Mammary epithelial cell (primary cell): ENCODE measurements around the gene VWA1.
"Not testable (repeated sequence)": the region's sequence is repeated elsewhere in the genome, so short reads cannot be mapped to it uniquely, and the experiment has no call there.

ENCODE experiments used
- CTCF ChIP-seq, 2 donors: IDR thresholded peaks in 1 of 2; conservative IDR thresholded peaks in 1 of 2; 2 replicates each; pipeline ENCODE4 v1.5.1; 2011 to 2012; ENCODE audit warnings: inconsistent platforms in 2 of 2, low read length in 2 of 2, mild to moderate bottlenecking in 2 of 2, control low read depth in 1 of 2, low read depth in 1 of 2; ENCODE audit not compliant: insufficient read depth in 1 of 2; ENCODE audit errors: extremely low read depth in 1 of 2
- EZH2 ChIP-seq: IDR thresholded peaks from 2 replicates; pipeline ENCODE4 v1.6.1; 2012; ENCODE audit warnings: low read length, inconsistent platforms, borderline replicate concordance

DNA sequence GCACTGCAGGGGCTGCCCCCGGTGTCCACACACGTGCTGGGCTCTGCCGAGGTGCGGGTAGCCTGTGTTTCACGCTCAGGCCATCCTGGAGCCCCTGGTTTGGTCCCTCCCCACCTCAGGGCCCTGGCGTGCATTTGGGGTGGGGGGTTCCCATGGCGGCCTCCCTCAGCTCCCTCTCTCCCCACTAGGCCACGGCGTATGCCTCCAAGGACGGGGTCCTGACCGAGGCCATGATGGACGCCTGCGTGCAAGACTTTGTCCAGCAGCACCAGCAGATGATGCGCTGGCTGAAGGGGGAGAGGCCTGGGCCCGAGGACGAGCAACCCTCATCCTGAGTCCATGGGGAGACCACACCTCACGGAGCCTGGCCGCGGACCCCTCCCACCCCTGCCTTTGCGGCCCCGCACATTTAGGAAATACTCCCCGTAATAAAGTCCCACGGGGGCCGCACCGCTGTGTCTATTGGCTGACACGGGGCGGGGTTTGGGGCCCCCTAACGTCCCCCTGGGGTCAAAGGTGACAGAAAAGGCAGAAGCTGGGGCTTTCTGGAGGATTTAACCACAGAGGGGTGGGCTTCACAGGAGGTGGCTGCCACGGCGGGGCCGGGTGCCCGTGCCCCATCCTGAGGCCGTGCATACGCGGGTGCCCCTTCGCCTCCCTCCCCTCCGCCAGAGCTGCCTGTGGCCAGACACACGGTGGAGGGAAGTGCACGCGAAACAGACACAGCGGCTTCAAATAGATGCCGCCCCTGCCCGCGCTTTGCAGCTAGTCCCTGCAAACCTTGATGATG, 32.9 kb downstream of the VWA1 start:
- TF ChIP-seq CTCF (conservative IDR thresholded peaks at IDR 0.05 in 1 of 2, IDR thresholded peaks at IDR 0.05 in 1 of 2; ENCODE audit: extremely low read depth in 1 of 2, insufficient read depth in 1 of 2, low read depth in 1 of 2, low read length in 2 of 2); EZH2: not testable (repeated sequence)
